LNCaP clone FGC (cell line): ENCODE results near the gene BOC.

Source experiments
- DNase-seq: peaks from one replicate; pipeline ENCODE4 v3.0.0-alpha.2; 2011; ENCODE audit warnings: low read depth
- H3K4me3 ChIP-seq: 2 replicates; pipeline ENCODE4 v1.5.1; 2011; ENCODE audit warnings: mild to moderate bottlenecking, low read depth, low read length, control low read depth
- CTCF ChIP-seq: IDR thresholded peaks from 2 replicates; pipeline ENCODE4 v1.5.1; 2012; ENCODE audit warnings: mild to moderate bottlenecking; ENCODE audit not compliant: control insufficient read depth, insufficient read depth; ENCODE audit errors: extremely low read depth

BOC gene

GRCh38 chr3:113222451-113223086 is 11.2 kb downstream of the BOC start:
- no peak for TF ChIP-seq CTCF
- DNase-seq, result no peak
- no peak overlapping the region for H3K4me3 ChIP-seq

GRCh38 chr3:113223475-113224281 is 12.3 kb downstream of the BOC start:
- H3K4me3 ChIP-seq, result no peak overlapping the region
- TF ChIP-seq CTCF, result no peak
- DNase-seq, result no peak

- DNase-seq, result no peak
- no peak overlapping the region for H3K4me3 ChIP-seq
- no peak for TF ChIP-seq CTCF
Measured at GRCh38 chr3:113225286-113225685, 13.9 kb downstream of the BOC start.

GRCh38 chr3:113226491-113226890 is 15.1 kb downstream of the BOC start:
- TF ChIP-seq CTCF, result no peak
- no peak for DNase-seq
- H3K4me3 ChIP-seq, result no peak overlapping the region

GRCh38 chr3:113227146-113227545 is 15.8 kb downstream of the BOC start:
- no peak for TF ChIP-seq CTCF
- DNase-seq, result no peak
- no peak overlapping the region for H3K4me3 ChIP-seq

- no peak overlapping the region for H3K4me3 ChIP-seq
- DNase-seq, result no peak
- TF ChIP-seq CTCF, result no peak
Measured at GRCh38 chr3:113228498-113229286, 17.3 kb downstream of the BOC start.
